ENCODE results near the gene MC2R. TPM values are rescaled to one million over a fixed set of nuclear protein-coding genes. Genes with fewer than 3 reads are reported as not detected.

The MC2R gene
- polyA plus RNA-seq, 3 donors, result not detected

DNA sequence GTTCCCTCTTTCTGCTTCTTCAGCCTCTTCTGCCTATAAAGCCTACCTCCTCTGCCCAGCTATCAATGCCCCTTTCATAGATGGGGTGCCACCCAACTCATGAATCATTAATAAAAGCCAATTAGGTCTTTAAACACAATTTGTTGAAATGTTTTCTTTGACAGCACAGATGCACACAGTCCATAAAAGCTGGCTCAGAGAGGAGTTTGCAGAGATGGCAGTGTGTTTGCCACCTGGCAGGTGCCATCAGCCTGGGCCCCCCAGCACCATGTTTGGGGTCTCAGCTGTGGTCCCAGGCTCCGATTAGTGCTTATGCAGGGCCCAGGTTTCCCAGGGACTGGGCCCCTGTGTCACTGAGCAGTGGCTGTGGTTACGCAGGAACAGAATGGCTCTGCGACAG lies 7.9 kb upstream of the MC2R start:
- no peak overlapping the region for H3K9ac ChIP-seq (ENCODE audit: insufficient read depth, low read length, poor library complexity, severe bottlenecking)
- Mint-ChIP-seq H3K36me3 (no peaks in the 10 kb centered on the region), H3K9me3 (peaks cover 6 to 18% (median 7%) of the 10 kb centered on the region in 7 donors), H3K27me3 (ENCODE audit: low read depth in 3 of 3) (peaks cover 0 to 5% (median 2%) of the 10 kb centered on the region in 3 donors), H3K4me3 (no peak overlapping the region), H3K27ac (no peak overlapping the region), H3K4me1 (no peaks in the 10 kb centered on the region)
- TF ChIP-seq CTCF (IDR thresholded peaks at IDR 0.05), result no peak
- intact Hi-C loops (cut with micrococcal nuclease), result no loop called here
- H3K9me3 ChIP-seq (replicated peaks in 1 of 2; ENCODE audit: control insufficient read depth in 1 of 2, insufficient read depth in 1 of 2, low read length in 2 of 2), result peaks cover 0 to 8% of the 10 kb centered on the region in 2 donors
- H4K20me1 ChIP-seq (ENCODE audit: insufficient read depth, low read length), result no peaks in the 10 kb centered on the region
- no peaks in the 10 kb centered on the region for H3K4me1 ChIP-seq (ENCODE audit: control insufficient read depth in 1 of 2, insufficient read depth in 2 of 2, low read length in 2 of 2)
- H3K36me3 ChIP-seq (replicated peaks in 1 of 2; ENCODE audit: control insufficient read depth in 1 of 2, insufficient read depth in 2 of 2, low read length in 2 of 2), result no peaks in the 10 kb centered on the region
- no peak overlapping the region for H3K4me3 ChIP-seq (replicated peaks in 1 of 3; ENCODE audit: low read depth in 2 of 3, low read length in 3 of 3)
- H3K79me2 ChIP-seq (ENCODE audit: insufficient read depth, low read length), result no peaks in the 10 kb centered on the region
- DNase-seq, result no peak
- H2AFZ ChIP-seq (ENCODE audit: insufficient read depth, low read depth, low read length, poor library complexity, severe bottlenecking), result no peak overlapping the region
- no peak overlapping the region for H3K4me2 ChIP-seq (replicated peaks; ENCODE audit: extremely low read depth, low read length, poor library complexity, severe bottlenecking)
- H3K27me3 ChIP-seq (ENCODE audit: control insufficient read depth in 2 of 2, insufficient read depth in 2 of 2, low read length in 2 of 2), result no peaks in the 10 kb centered on the region
- H3K27ac ChIP-seq (ENCODE audit: low read depth in 1 of 2, low read length in 2 of 2), result no peak overlapping the region
- 81% methylated on average over 3 of the region's 3 CpGs for WGBS (ENCODE audit: insufficient coverage)

GRCh38 chr18:13918898-13919297 lies 3.6 kb upstream of the MC2R start:
- TF ChIP-seq CTCF (IDR thresholded peaks at IDR 0.05), result no peak
- Mint-ChIP-seq H3K4me3 (no peak overlapping the region), H3K36me3 (no peaks in the 10 kb centered on the region), H3K9me3 (peaks cover 0 to 7% (median 2%) of the 10 kb centered on the region in 7 donors), H3K4me1 (no peaks in the 10 kb centered on the region), H3K27ac (no peak overlapping the region), H3K27me3 (ENCODE audit: low read depth in 3 of 3) (peaks cover 0 to 6% (median 0%) of the 10 kb centered on the region in 3 donors)
- no peak overlapping the region for H3K4me2 ChIP-seq (replicated peaks; ENCODE audit: extremely low read depth, low read length, poor library complexity, severe bottlenecking)
- no peaks in the 10 kb centered on the region for H3K36me3 ChIP-seq (replicated peaks in 1 of 2; ENCODE audit: control insufficient read depth in 1 of 2, insufficient read depth in 2 of 2, low read length in 2 of 2)
- no peak overlapping the region for H3K4me3 ChIP-seq (replicated peaks in 1 of 3; ENCODE audit: low read depth in 2 of 3, low read length in 3 of 3)
- intact Hi-C loops (cut with micrococcal nuclease), result no loop called here
- no peaks in the 10 kb centered on the region for H3K4me1 ChIP-seq (ENCODE audit: control insufficient read depth in 1 of 2, insufficient read depth in 2 of 2, low read length in 2 of 2)
- H3K9me3 ChIP-seq (replicated peaks in 1 of 2; ENCODE audit: control insufficient read depth in 1 of 2, insufficient read depth in 1 of 2, low read length in 2 of 2), result no peaks in the 10 kb centered on the region
- no peak overlapping the region for H3K27ac ChIP-seq (ENCODE audit: low read depth in 1 of 2, low read length in 2 of 2)
- 93% methylated on average over 6 of the region's 8 CpGs for WGBS (ENCODE audit: insufficient coverage)
- DNase-seq, result no peak
- no peak overlapping the region for H2AFZ ChIP-seq (ENCODE audit: insufficient read depth, low read depth, low read length, poor library complexity, severe bottlenecking)
- no peaks in the 10 kb centered on the region for H4K20me1 ChIP-seq (ENCODE audit: insufficient read depth, low read length)
- H3K9ac ChIP-seq (ENCODE audit: insufficient read depth, low read length, poor library complexity, severe bottlenecking), result no peak overlapping the region
- no peaks in the 10 kb centered on the region for H3K79me2 ChIP-seq (ENCODE audit: insufficient read depth, low read length)
- H3K27me3 ChIP-seq (ENCODE audit: control insufficient read depth in 2 of 2, insufficient read depth in 2 of 2, low read length in 2 of 2), result no peaks in the 10 kb centered on the region
